ENCODE data around the gene KCNG2.
"Not testable (repeated sequence)": the region's sequence is repeated elsewhere in the genome, so short reads cannot be mapped to it uniquely, and the experiment has no call there.

KCNG2 gene

GRCh38 chr18:79872527-79873444 is 75.0 kb downstream of the KCNG2 start:
- DNase-seq: no peak

- DNase-seq: no peak
Measured at GRCh38 chr18:79873449-79874110, 75.8 kb downstream of the KCNG2 start.

GRCh38 chr18:79874553-79875530 is 77.1 kb downstream of the KCNG2 start:
- no peak for DNase-seq

- DNase-seq: no peak
Measured at GRCh38 chr18:79875531-79875919, 77.8 kb downstream of the KCNG2 start.

- no peak for DNase-seq
Measured at GRCh38 chr18:79875931-79876461, 78.3 kb downstream of the KCNG2 start.

GRCh38 chr18:79876497-79876896 is 78.8 kb downstream of the KCNG2 start:
- no peak for DNase-seq

- DNase-seq: no peak
Measured at GRCh38 chr18:79877163-79878091, 79.7 kb downstream of the KCNG2 start.

- DNase-seq: not testable (repeated sequence)
Measured at GRCh38 chr18:79878246-79878645, 80.5 kb downstream of the KCNG2 start.

GRCh38 chr18:79878741-79879378 is 81.1 kb downstream of the KCNG2 start:
- no peak for DNase-seq

GRCh38 chr18:79879566-79879965 is 81.8 kb downstream of the KCNG2 start:
- no peak for DNase-seq

- DNase-seq: no peak
Measured at GRCh38 chr18:79881695-79882094, 84.0 kb downstream of the KCNG2 start.

GRCh38 chr18:79882522-79883241 is 84.9 kb downstream of the KCNG2 start:
- no peak for DNase-seq

GRCh38 chr18:79883461-79884293 is 85.9 kb downstream of the KCNG2 start:
- no peak for DNase-seq

- no peak for DNase-seq
Measured at GRCh38 chr18:79884294-79884962, 86.7 kb downstream of the KCNG2 start.

- DNase-seq: no peak
Measured at GRCh38 chr18:79884963-79885728, 87.4 kb downstream of the KCNG2 start.

GRCh38 chr18:79887181-79888000 is 89.7 kb downstream of the KCNG2 start:
- DNase-seq: no peak

- no peak for DNase-seq
Measured at GRCh38 chr18:79888016-79888415, 90.3 kb downstream of the KCNG2 start.
